ENCODE measurements around the gene MGST3.

MGST3 gene

DNA sequence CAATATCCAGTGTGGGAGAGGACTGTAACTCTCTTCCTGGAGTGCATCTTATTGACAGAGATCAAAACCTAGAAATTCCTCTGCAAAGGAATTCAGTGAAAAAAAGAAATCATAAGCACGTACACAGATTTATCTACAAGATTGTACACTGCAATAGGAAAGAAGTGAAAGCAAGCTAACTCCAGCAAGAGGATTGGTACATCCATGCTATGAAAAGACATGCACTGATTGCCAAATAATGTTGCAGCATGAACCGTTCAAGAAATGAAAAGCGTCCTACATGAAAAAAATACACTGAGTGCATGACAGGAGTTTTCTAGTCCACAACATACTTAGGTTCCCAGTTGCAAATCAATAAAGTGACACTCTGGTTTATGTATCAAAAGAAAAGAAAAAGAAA, 1.9 kb upstream of the MGST3 start:
- H4K20me1 ChIP-seq (ENCODE audit: control insufficient read depth, insufficient read depth, low read depth, low read length), result no peaks in the 10 kb centered on the region
- H3K27ac ChIP-seq (ENCODE audit: low read depth, low read length), result no peak overlapping the region
- H3K4me3 ChIP-seq (ENCODE audit: low read length), result no peak overlapping the region
- peaks cover 28% of the 10 kb centered on the region for H3K4me1 ChIP-seq (ENCODE audit: control insufficient read depth, low read length)
- no peaks in the 10 kb centered on the region for H3K36me3 ChIP-seq (ENCODE audit: control insufficient read depth, low read length)
- TF ChIP-seq, protein P1, sequence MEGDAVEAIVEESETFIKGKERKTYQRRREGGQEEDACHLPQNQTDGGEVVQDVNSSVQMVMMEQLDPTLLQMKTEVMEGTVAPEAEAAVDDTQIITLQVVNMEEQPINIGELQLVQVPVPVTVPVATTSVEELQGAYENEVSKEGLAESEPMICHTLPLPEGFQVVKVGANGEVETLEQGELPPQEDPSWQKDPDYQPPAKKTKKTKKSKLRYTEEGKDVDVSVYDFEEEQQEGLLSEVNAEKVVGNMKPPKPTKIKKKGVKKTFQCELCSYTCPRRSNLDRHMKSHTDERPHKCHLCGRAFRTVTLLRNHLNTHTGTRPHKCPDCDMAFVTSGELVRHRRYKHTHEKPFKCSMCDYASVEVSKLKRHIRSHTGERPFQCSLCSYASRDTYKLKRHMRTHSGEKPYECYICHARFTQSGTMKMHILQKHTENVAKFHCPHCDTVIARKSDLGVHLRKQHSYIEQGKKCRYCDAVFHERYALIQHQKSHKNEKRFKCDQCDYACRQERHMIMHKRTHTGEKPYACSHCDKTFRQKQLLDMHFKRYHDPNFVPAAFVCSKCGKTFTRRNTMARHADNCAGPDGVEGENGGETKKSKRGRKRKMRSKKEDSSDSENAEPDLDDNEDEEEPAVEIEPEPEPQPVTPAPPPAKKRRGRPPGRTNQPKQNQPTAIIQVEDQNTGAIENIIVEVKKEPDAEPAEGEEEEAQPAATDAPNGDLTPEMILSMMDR (IDR thresholded peaks at IDR 0.05; ENCODE audit: low read depth, low read length, poor library complexity, severe bottlenecking), result no peak
- no peak for TF ChIP-seq EZH2phosphoT487 (IDR thresholded peaks at IDR 0.05; ENCODE audit: borderline replicate concordance, low read length)
- no peaks in the 10 kb centered on the region for H3K9me3 ChIP-seq (ENCODE audit: control insufficient read depth, insufficient read depth, low read length)
- H3K79me2 ChIP-seq (ENCODE audit: control insufficient read depth, low read length), result no peaks in the 10 kb centered on the region
- no peaks in the 10 kb centered on the region for H3K9me2 ChIP-seq (replicated peaks; ENCODE audit: control insufficient read depth, low read length)
- H3F3A ChIP-seq (ENCODE audit: control insufficient read depth, insufficient read depth), result peaks cover 7% of the 10 kb centered on the region
- peaks cover 28% of the 10 kb centered on the region for H3K27me3 ChIP-seq (ENCODE audit: control insufficient read depth, low read length)
- no peak overlapping the region for H3K4me2 ChIP-seq (ENCODE audit: low read length)

DNA sequence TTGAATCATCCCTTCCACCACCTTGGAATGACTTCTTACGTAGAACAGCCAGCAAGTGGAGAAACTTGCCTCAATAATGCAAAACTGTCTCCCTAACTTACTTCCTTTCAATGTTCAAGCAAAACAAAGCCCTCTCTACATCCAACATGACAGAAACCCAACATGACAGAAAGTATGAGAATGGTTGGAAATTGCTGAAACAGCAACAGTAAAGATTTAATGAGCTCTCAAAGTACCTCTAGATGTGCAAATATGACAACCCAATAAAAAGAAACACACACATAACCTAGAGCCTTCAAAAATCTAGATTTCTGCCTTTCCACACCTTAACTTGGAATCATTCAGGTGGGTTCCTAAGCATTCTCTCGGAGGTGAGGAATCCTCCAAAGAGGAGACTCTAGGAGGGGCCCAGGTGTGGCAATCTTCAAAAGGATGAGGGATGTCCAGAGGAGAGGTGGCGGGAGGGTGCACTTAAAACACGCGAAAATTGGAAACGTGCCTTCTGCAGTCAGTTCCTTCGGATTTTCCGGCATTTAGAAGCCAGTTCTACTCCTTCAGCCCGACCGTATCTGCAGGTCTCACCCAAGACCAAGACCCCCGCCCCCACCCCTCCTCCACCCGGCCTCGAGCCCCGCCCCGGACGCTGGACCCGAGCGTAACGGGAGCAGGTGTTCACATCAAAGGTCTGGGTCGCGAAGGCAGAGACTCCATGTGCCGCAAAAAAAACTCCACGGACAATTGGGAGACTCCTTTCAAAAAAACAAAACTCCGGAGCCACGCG, 996 bp upstream of the MGST3 start:
- Histone ChIP-seq H3F3A (ENCODE audit: control insufficient read depth, insufficient read depth) (peaks cover 7% of the 10 kb centered on the region), H3K79me2 (ENCODE audit: control insufficient read depth, low read length) (no peaks in the 10 kb centered on the region), H3K9me3 (ENCODE audit: control insufficient read depth, insufficient read depth, low read length) (no peaks in the 10 kb centered on the region), H3K4me2 (ENCODE audit: low read length) (peak overlapping the region; percentile 92), H3K9me2 (replicated peaks; ENCODE audit: control insufficient read depth, low read length) (no peaks in the 10 kb centered on the region), H3K4me3 (ENCODE audit: low read length) (peak overlapping the region; percentile 80), H3K27ac (ENCODE audit: low read depth, low read length) (peak overlapping the region; percentile 67), H4K20me1 (ENCODE audit: control insufficient read depth, insufficient read depth, low read depth, low read length) (no peaks in the 10 kb centered on the region), H3K27me3 (ENCODE audit: control insufficient read depth, low read length) (peaks cover 29% of the 10 kb centered on the region), H3K36me3 (ENCODE audit: control insufficient read depth, low read length) (no peaks in the 10 kb centered on the region), H3K4me1 (ENCODE audit: control insufficient read depth, low read length) (peaks cover 35% of the 10 kb centered on the region)
- no peak for TF ChIP-seq EZH2phosphoT487 (IDR thresholded peaks at IDR 0.05; ENCODE audit: borderline replicate concordance, low read length)
- TF ChIP-seq, protein P1 (IDR thresholded peaks at IDR 0.05; ENCODE audit: low read depth, low read length, poor library complexity, severe bottlenecking), result no peak

DNA sequence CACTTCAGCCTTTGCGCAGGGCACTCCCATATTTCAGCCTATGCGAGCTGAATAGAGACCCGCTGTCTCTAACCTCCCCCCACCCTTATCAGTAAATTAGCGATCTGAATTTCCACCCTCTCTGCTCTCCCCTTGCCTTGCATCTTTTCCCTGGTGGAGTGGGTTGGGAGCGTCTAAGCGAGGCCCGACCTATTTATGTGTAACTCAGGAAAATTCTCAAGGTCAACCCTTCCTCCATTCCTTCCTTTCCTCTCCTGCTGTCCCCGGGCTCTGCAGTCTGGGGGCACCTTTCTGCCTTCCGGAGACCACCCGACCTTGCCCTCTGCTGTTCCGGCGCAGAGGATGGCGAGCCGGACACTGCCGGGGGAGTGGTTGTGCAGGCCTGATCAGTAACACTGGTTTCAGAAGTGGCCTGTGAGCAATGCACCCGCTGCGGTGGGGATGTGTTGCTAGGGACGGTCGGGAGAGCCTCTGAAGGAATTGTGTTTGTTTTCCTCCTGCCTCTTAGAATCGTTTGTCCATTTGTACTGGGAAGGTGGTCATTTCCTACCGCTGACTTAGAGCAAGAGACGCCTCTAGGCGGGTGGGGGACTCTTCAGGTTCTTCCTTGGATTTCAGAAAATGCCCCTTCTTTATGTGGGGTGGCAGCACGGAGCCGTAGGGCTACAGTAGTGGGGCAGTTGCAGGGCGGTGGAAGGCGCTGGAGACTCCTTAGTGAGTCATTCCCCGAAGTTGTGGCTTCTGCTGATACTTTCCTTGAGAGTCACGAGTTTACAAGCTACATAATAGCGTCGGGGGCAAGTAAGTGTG, 513 bp downstream of the MGST3 start:
- Histone ChIP-seq H3K4me2 (ENCODE audit: low read length) (peak overlapping the region; percentile 92), H3K4me3 (ENCODE audit: low read length) (peak overlapping the region; percentile 80), H3K9me2 (replicated peaks; ENCODE audit: control insufficient read depth, low read length) (no peaks in the 10 kb centered on the region), H3K79me2 (ENCODE audit: control insufficient read depth, low read length) (no peaks in the 10 kb centered on the region), H3K9me3 (ENCODE audit: control insufficient read depth, insufficient read depth, low read length) (no peaks in the 10 kb centered on the region), H4K20me1 (ENCODE audit: control insufficient read depth, insufficient read depth, low read depth, low read length) (no peaks in the 10 kb centered on the region), H3K36me3 (ENCODE audit: control insufficient read depth, low read length) (no peaks in the 10 kb centered on the region), H3K27me3 (ENCODE audit: control insufficient read depth, low read length) (peaks cover 29% of the 10 kb centered on the region), H3F3A (ENCODE audit: control insufficient read depth, insufficient read depth) (peaks cover 12% of the 10 kb centered on the region), H3K27ac (ENCODE audit: low read depth, low read length) (no peak overlapping the region), H3K4me1 (ENCODE audit: control insufficient read depth, low read length) (peaks cover 50% of the 10 kb centered on the region)
- TF ChIP-seq, protein P1 (IDR thresholded peaks at IDR 0.05; ENCODE audit: low read depth, low read length, poor library complexity, severe bottlenecking), result no peak
- TF ChIP-seq EZH2phosphoT487 (IDR thresholded peaks at IDR 0.05; ENCODE audit: borderline replicate concordance, low read length), result peak; percentile 34; the same call in 1 of the 2 replicates

Measured in DOHH2 (cell line).